ENCODE results near the gene CCND3. TPM values are rescaled to one million over a fixed set of nuclear protein-coding genes. Genes with fewer than 3 reads are reported as not detected.

CCND3 gene
- total RNA-seq, 1 donor from 2014 or later, result 64.8 TPM

DNA sequence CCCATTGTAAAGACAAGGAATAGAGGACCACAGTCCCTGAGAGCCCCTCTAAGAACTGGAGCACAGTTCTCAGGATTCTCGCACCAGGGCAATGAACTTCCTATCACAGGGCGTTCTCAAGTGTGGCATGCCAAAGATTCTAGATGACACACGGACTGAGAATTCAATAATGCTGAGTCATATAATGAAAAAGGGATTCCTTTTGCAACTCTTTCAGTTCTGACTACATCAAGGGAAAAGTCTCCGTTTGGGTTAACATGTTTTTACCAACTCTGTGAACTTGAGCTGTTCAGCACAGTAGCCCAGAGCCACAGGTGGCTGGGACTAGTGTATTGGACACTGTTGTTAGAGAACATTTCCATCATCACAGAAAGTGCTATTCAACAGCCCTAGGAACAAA is 24.1 kb downstream of the CCND3 start:
- H3K9ac ChIP-seq (ENCODE audit: low read length), result peak overlapping the region; percentile 64
- H2AFZ ChIP-seq (ENCODE audit: low read depth, low read length), result no peak overlapping the region
- FAIRE-seq (peak; percentile 34), DNase-seq (ENCODE audit: low read depth) (peak; percentile 94)
- TF ChIP-seq, protein P1, sequence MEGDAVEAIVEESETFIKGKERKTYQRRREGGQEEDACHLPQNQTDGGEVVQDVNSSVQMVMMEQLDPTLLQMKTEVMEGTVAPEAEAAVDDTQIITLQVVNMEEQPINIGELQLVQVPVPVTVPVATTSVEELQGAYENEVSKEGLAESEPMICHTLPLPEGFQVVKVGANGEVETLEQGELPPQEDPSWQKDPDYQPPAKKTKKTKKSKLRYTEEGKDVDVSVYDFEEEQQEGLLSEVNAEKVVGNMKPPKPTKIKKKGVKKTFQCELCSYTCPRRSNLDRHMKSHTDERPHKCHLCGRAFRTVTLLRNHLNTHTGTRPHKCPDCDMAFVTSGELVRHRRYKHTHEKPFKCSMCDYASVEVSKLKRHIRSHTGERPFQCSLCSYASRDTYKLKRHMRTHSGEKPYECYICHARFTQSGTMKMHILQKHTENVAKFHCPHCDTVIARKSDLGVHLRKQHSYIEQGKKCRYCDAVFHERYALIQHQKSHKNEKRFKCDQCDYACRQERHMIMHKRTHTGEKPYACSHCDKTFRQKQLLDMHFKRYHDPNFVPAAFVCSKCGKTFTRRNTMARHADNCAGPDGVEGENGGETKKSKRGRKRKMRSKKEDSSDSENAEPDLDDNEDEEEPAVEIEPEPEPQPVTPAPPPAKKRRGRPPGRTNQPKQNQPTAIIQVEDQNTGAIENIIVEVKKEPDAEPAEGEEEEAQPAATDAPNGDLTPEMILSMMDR (IDR thresholded peaks at IDR 0.05; ENCODE audit: insufficient read depth, low read depth, low read length), result no peak
- no peak for TF ChIP-seq EZH2 (IDR thresholded peaks at IDR 0.05; ENCODE audit: insufficient read depth, low read length)
- peak overlapping the region; percentile 87 for H3K27ac ChIP-seq (ENCODE audit: low read depth, low read length)
- H3K79me2 ChIP-seq (ENCODE audit: insufficient read depth, low read length), result peaks cover 46% of the 10 kb centered on the region
- no peaks in the 10 kb centered on the region for H3K9me3 Mint-ChIP-seq (ENCODE audit: unreplicated experiment)
- H3K4me1 Mint-ChIP-seq (ENCODE audit: low read depth, unreplicated experiment), result peaks cover 32% of the 10 kb centered on the region
- H4K20me1 ChIP-seq (ENCODE audit: insufficient read depth, low read length), result no peaks in the 10 kb centered on the region
- H3K4me1 ChIP-seq (ENCODE audit: insufficient read depth, low read length), result peaks cover 26% of the 10 kb centered on the region
- H3K36me3 ChIP-seq (ENCODE audit: insufficient read depth, low read length), result peaks cover 11% of the 10 kb centered on the region
- H3K27ac Mint-ChIP-seq (ENCODE audit: unreplicated experiment), result peak overlapping the region; percentile 99
- no peaks in the 10 kb centered on the region for H3K9me3 ChIP-seq (ENCODE audit: insufficient read depth, low read depth, low read length)
- H3K27me3 Mint-ChIP-seq (ENCODE audit: low read depth, unreplicated experiment), result no peaks in the 10 kb centered on the region
- H3K4me3 Mint-ChIP-seq (ENCODE audit: unreplicated experiment), result peak overlapping the region; percentile 40
- H3K36me3 Mint-ChIP-seq (ENCODE audit: low read depth, unreplicated experiment), result peaks cover 19% of the 10 kb centered on the region
- H3K4me3 ChIP-seq (ENCODE audit: insufficient read depth, low read depth, low read length), result peak overlapping the region; percentile 8
- no peaks in the 10 kb centered on the region for H3K27me3 ChIP-seq (ENCODE audit: insufficient read depth, low read length)
- peak overlapping the region; percentile 71 for H3K4me2 ChIP-seq (ENCODE audit: low read length)

DNA sequence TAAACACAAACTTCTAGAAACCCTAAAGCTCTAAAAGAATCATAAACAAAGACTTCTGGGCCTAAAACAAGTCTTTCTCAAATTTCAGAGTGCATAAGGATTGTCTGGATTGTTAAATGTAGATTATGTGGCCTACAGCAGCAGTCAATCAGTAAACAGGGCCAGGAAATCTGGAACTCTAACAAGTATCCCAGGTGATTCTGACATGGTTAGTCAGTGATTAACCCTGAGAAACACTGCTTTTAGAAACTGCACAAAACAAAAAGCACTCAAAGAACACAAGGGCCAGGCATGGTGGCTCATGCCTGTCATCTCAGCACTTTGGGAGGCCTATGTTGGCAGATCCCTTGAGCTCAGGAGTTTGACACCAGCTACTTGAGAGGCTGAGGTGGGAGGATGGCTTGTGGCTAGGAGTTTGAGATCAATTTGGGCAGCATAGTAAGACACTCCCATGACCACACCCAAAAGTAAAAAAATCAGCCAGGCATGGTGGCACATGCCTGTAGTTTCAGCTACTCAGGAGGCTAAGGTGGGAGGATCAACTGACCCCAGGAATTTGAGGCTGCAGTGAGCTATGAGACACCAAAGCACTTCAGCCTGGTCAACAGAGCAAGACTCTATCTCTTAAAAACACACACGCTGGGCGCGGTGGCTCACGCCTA is 26.6 kb downstream of the CCND3 start:
- no peak for DNase-seq (ENCODE audit: low read depth)
- Mint-ChIP-seq H3K9me3 (ENCODE audit: unreplicated experiment) (no peaks in the 10 kb centered on the region), H3K36me3 (ENCODE audit: low read depth, unreplicated experiment) (peaks cover 19% of the 10 kb centered on the region), H3K27me3 (ENCODE audit: low read depth, unreplicated experiment) (no peaks in the 10 kb centered on the region), H3K4me3 (ENCODE audit: unreplicated experiment) (no peak overlapping the region), H3K4me1 (ENCODE audit: low read depth, unreplicated experiment) (peaks cover 25% of the 10 kb centered on the region), H3K27ac (ENCODE audit: unreplicated experiment) (peak overlapping the region; percentile 3)
- no peak overlapping the region for H3K4me2 ChIP-seq (ENCODE audit: low read length)
- H3K79me2 ChIP-seq (ENCODE audit: insufficient read depth, low read length), result peaks cover 26% of the 10 kb centered on the region
- no peaks in the 10 kb centered on the region for H3K27me3 ChIP-seq (ENCODE audit: insufficient read depth, low read length)
- FAIRE-seq, result no peak
- H3K9ac ChIP-seq (ENCODE audit: low read length), result no peak overlapping the region
- no peak overlapping the region for H3K27ac ChIP-seq (ENCODE audit: low read depth, low read length)
- H4K20me1 ChIP-seq (ENCODE audit: insufficient read depth, low read length), result no peaks in the 10 kb centered on the region
- H3K36me3 ChIP-seq (ENCODE audit: insufficient read depth, low read length), result peaks cover 11% of the 10 kb centered on the region
- peaks cover 17% of the 10 kb centered on the region for H3K4me1 ChIP-seq (ENCODE audit: insufficient read depth, low read length)
- no peak overlapping the region for H2AFZ ChIP-seq (ENCODE audit: low read depth, low read length)
- no peaks in the 10 kb centered on the region for H3K9me3 ChIP-seq (ENCODE audit: insufficient read depth, low read depth, low read length)
- no peak for TF ChIP-seq EZH2 (IDR thresholded peaks at IDR 0.05; ENCODE audit: insufficient read depth, low read length)
- TF ChIP-seq, protein P1 (IDR thresholded peaks at IDR 0.05; ENCODE audit: insufficient read depth, low read depth, low read length), result no peak
- H3K4me3 ChIP-seq (ENCODE audit: insufficient read depth, low read depth, low read length), result no peak overlapping the region

DNA sequence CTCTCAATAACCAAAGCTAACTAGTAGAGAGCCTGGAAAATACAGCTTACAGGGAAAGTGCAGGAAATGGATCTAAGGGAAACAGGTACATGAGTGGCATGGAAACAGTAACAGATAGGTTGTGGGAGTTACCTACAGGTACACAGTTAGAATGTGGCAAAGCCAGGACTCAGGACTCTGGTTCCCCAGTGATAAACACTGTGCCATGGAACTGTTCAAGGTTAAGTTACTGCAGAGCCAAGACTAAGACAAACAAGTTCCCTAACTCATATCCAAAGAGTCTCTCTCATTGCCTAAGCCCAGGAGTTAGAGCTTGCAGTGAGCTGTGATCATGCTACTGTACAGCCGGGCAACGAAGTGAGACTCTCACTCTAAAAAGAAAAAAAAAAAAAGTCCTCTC is 27.3 kb downstream of the CCND3 start:
- DNase-seq (ENCODE audit: low read depth) (no peak), FAIRE-seq (no peak)
- peaks cover 11% of the 10 kb centered on the region for H3K36me3 ChIP-seq (ENCODE audit: insufficient read depth, low read length)
- no peak overlapping the region for H3K4me3 Mint-ChIP-seq (ENCODE audit: unreplicated experiment)
- H3K4me2 ChIP-seq (ENCODE audit: low read length), result no peak overlapping the region
- no peak overlapping the region for H3K27ac ChIP-seq (ENCODE audit: low read depth, low read length)
- peaks cover 20% of the 10 kb centered on the region for H3K4me1 Mint-ChIP-seq (ENCODE audit: low read depth, unreplicated experiment)
- peaks cover 15% of the 10 kb centered on the region for H3K4me1 ChIP-seq (ENCODE audit: insufficient read depth, low read length)
- no peaks in the 10 kb centered on the region for H3K9me3 ChIP-seq (ENCODE audit: insufficient read depth, low read depth, low read length)
- H3K27me3 ChIP-seq (ENCODE audit: insufficient read depth, low read length), result no peaks in the 10 kb centered on the region
- no peaks in the 10 kb centered on the region for H3K9me3 Mint-ChIP-seq (ENCODE audit: unreplicated experiment)
- no peak overlapping the region for H3K9ac ChIP-seq (ENCODE audit: low read length)
- TF ChIP-seq EZH2 (IDR thresholded peaks at IDR 0.05; ENCODE audit: insufficient read depth, low read length), result no peak
- TF ChIP-seq, protein P1 (IDR thresholded peaks at IDR 0.05; ENCODE audit: insufficient read depth, low read depth, low read length), result no peak
- no peak overlapping the region for H3K27ac Mint-ChIP-seq (ENCODE audit: unreplicated experiment)
- no peaks in the 10 kb centered on the region for H4K20me1 ChIP-seq (ENCODE audit: insufficient read depth, low read length)
- H3K27me3 Mint-ChIP-seq (ENCODE audit: low read depth, unreplicated experiment), result no peaks in the 10 kb centered on the region
- peaks cover 22% of the 10 kb centered on the region for H3K36me3 Mint-ChIP-seq (ENCODE audit: low read depth, unreplicated experiment)
- no peak overlapping the region for H2AFZ ChIP-seq (ENCODE audit: low read depth, low read length)
- no peak overlapping the region for H3K4me3 ChIP-seq (ENCODE audit: insufficient read depth, low read depth, low read length)
- peaks cover 19% of the 10 kb centered on the region for H3K79me2 ChIP-seq (ENCODE audit: insufficient read depth, low read length)

Data from astrocyte (in vitro differentiated cells and primary cell).